ENCODE measurements around the gene MXD1. TPM values are rescaled to one million over a fixed set of nuclear protein-coding genes. Genes with fewer than 3 reads are reported as not detected.

MXD1 gene
- total RNA-seq, 1 donor from 2014 or later = 3.9 TPM

DNA sequence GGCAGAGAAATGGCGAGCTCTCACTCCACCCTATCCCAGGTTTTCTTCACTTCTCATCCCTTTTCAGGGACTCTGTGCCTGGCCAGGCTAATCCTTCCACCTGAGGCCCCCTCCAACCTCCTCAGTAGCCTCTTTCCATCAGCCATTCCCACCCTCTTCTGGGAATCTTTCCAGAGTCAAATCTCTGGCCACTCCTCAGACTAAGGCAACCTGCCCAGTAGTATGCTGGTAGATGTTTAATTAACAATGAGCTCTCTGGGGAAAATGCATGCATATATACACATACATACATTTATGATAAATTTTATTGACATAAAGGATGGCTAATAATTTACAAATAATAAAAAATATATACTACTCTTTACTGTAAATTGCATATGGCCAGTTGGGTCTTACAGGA, 57.9 kb downstream of the MXD1 start:
- no peaks in the 10 kb centered on the region for H3K79me2 ChIP-seq (ENCODE audit: low read depth)
- no peak overlapping the region for H2AFZ ChIP-seq (replicated peaks)
- H3K4me1 ChIP-seq = peaks cover 8% of the 10 kb centered on the region
- no peaks in the 10 kb centered on the region for H3F3A ChIP-seq (ENCODE audit: low read depth)
- no peaks in the 10 kb centered on the region for H3K27me3 ChIP-seq
- H4K20me1 ChIP-seq (ENCODE audit: low read depth) = no peaks in the 10 kb centered on the region
- no peaks in the 10 kb centered on the region for H3K36me3 Mint-ChIP-seq
- no peak overlapping the region for H3K4me3 ChIP-seq
- no peaks in the 10 kb centered on the region for H3K4me1 Mint-ChIP-seq
- H3K9me3 Mint-ChIP-seq = no peaks in the 10 kb centered on the region
- H3K4me3 Mint-ChIP-seq = no peak overlapping the region
- H3K27ac Mint-ChIP-seq = peak overlapping the region; percentile 47
- TF ChIP-seq EZH2phosphoT487 (IDR thresholded peaks at IDR 0.05) = no peak
- H3K9ac ChIP-seq = no peak overlapping the region
- no peak overlapping the region for H3K4me2 ChIP-seq
- no peaks in the 10 kb centered on the region for H3K36me3 ChIP-seq
- H3K27me3 Mint-ChIP-seq (ENCODE audit: insufficient read depth, low read depth) = peaks cover 2% of the 10 kb centered on the region
- DNase-seq (ENCODE audit: low spot score) = no peak
- no peaks in the 10 kb centered on the region for H3K9me3 ChIP-seq (ENCODE audit: low read depth)
- no peak overlapping the region for H3K27ac ChIP-seq

DNA sequence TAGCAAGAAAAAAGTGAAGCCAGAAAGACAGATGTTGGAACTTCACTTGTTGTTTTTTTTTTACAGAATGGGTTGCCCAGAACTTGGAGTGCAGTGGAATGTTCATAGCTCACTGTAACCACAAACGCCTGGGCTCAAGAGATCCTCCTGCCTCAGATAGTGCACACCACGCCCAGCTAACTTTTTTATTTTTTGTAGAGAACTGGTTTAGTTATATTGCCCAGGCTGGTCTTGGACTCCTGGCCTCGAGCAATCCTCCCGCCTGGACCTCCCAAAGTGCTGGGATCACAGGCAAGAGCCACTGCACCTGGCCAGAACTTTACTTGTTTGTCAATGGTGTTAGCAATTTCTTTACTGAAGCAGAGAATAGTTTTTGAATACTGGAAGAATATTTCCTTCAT, 58.4 kb downstream of the MXD1 start:
- Mint-ChIP-seq H3K36me3 (no peaks in the 10 kb centered on the region), H3K27me3 (ENCODE audit: insufficient read depth, low read depth) (peaks cover 2% of the 10 kb centered on the region), H3K4me3 (no peak overlapping the region), H3K27ac (no peak overlapping the region), H3K9me3 (no peaks in the 10 kb centered on the region), H3K4me1 (no peaks in the 10 kb centered on the region)
- Histone ChIP-seq H3K4me3 (no peak overlapping the region), H3K9me3 (ENCODE audit: low read depth) (no peaks in the 10 kb centered on the region), H3K79me2 (ENCODE audit: low read depth) (no peaks in the 10 kb centered on the region), H4K20me1 (ENCODE audit: low read depth) (no peaks in the 10 kb centered on the region), H3K27me3 (no peaks in the 10 kb centered on the region), H3F3A (ENCODE audit: low read depth) (no peaks in the 10 kb centered on the region), H3K27ac (no peak overlapping the region), H3K4me2 (no peak overlapping the region), H3K4me1 (peaks cover 8% of the 10 kb centered on the region), H3K9ac (no peak overlapping the region), H3K36me3 (no peaks in the 10 kb centered on the region), H2AFZ (replicated peaks) (no peak overlapping the region)
- TF ChIP-seq EZH2phosphoT487 (IDR thresholded peaks at IDR 0.05) (no peak), EZH2 (IDR thresholded peaks at IDR 0.05) (no peak)
- TF ChIP-seq, protein P1, sequence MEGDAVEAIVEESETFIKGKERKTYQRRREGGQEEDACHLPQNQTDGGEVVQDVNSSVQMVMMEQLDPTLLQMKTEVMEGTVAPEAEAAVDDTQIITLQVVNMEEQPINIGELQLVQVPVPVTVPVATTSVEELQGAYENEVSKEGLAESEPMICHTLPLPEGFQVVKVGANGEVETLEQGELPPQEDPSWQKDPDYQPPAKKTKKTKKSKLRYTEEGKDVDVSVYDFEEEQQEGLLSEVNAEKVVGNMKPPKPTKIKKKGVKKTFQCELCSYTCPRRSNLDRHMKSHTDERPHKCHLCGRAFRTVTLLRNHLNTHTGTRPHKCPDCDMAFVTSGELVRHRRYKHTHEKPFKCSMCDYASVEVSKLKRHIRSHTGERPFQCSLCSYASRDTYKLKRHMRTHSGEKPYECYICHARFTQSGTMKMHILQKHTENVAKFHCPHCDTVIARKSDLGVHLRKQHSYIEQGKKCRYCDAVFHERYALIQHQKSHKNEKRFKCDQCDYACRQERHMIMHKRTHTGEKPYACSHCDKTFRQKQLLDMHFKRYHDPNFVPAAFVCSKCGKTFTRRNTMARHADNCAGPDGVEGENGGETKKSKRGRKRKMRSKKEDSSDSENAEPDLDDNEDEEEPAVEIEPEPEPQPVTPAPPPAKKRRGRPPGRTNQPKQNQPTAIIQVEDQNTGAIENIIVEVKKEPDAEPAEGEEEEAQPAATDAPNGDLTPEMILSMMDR (IDR thresholded peaks at IDR 0.05) = no peak
- DNase-seq (ENCODE audit: low spot score) = no peak

DNA sequence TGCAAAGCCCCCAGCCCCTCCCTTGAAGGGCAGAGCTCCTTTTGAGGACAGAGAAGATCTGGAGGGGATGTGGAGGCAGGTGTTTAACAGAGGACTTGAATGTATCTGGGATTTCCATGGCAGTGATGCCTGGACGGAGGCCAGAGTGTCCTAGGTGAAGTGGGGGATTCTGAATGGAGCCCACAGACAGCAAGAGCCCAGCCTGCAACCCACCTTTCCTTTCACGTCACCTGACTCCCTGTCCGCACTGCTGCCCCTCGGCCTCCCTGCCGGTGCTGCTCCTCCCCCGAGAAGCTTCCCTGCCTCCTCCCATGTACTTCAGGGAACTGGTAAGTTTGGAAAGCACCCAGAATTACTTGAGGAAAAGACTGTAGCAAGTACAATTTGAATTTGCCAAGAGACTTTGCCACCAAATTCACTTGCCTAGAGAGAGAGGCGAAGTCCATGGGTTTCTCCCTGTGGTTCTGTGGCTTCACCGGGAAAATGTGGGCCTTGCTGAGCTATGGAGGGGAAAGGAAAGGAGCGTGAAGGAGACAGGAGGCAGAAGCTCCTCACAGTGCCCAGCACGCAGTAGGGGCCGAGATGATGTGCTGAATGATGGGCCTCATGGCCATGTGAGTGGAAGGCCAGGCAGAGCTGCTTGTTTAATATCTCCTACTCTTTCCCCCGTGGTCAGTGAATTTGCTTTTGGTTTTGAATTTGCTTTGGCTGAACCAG, 60.4 kb downstream of the MXD1 start:
- no peaks in the 10 kb centered on the region for H3K9me3 ChIP-seq (ENCODE audit: low read depth)
- TF ChIP-seq EZH2phosphoT487 (IDR thresholded peaks at IDR 0.05) (no peak), EZH2 (IDR thresholded peaks at IDR 0.05) (no peak)
- TF ChIP-seq, protein P1 (IDR thresholded peaks at IDR 0.05) = no peak
- no peaks in the 10 kb centered on the region for H3K27me3 ChIP-seq
- peaks cover 8% of the 10 kb centered on the region for H3K4me1 ChIP-seq
- no peaks in the 10 kb centered on the region for H4K20me1 ChIP-seq (ENCODE audit: low read depth)
- H3F3A ChIP-seq (ENCODE audit: low read depth) = no peaks in the 10 kb centered on the region
- Mint-ChIP-seq H3K36me3 (no peaks in the 10 kb centered on the region), H3K9me3 (no peaks in the 10 kb centered on the region), H3K27me3 (ENCODE audit: insufficient read depth, low read depth) (peaks cover 1% of the 10 kb centered on the region), H3K4me3 (no peak overlapping the region), H3K27ac (no peak overlapping the region), H3K4me1 (no peaks in the 10 kb centered on the region)
- H3K9ac ChIP-seq = no peak overlapping the region
- no peaks in the 10 kb centered on the region for H3K36me3 ChIP-seq
- H3K27ac ChIP-seq = no peak overlapping the region
- no peak overlapping the region for H3K4me2 ChIP-seq
- DNase-seq (ENCODE audit: low spot score) = no peak
- H3K4me3 ChIP-seq = no peak overlapping the region
- H3K79me2 ChIP-seq (ENCODE audit: low read depth) = no peaks in the 10 kb centered on the region
- H2AFZ ChIP-seq (replicated peaks) = no peak overlapping the region

DNA sequence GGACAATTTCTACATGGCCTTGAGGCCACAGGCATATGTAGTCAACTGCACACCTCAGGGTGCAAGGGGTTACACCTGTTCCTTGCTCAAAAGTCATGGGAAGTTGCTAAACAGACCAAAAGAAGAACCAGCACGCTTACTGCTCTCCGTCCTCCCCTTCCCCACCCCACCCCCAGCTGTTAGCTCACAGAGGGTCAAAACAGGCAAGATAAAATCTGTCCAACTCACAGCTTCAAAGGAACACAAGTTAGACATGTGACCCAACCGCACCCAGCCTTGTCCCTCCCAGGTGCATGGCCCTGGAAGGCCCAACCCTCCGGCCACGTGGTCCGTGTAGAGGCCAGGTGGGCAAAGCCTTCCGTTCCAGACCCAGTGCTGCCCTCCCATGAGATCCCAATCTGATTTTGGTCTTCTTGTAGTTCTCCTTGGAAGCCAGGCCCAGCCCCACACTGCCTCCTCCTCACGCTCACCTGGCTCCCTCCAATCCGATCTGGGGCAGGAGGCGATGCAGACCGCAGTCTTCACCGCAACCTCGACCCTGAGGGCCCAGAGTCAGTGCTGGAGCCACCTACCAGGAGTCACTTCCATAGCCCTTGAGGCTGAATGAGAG, 61.0 kb downstream of the MXD1 start:
- H3K4me1 Mint-ChIP-seq = no peaks in the 10 kb centered on the region
- Histone ChIP-seq H3K4me2 (no peak overlapping the region), H3K36me3 (no peaks in the 10 kb centered on the region), H3K9me3 (ENCODE audit: low read depth) (no peaks in the 10 kb centered on the region), H3K27me3 (no peaks in the 10 kb centered on the region), H3K4me3 (no peak overlapping the region), H4K20me1 (ENCODE audit: low read depth) (no peaks in the 10 kb centered on the region), H3F3A (ENCODE audit: low read depth) (no peaks in the 10 kb centered on the region), H2AFZ (replicated peaks) (no peak overlapping the region), H3K27ac (no peak overlapping the region), H3K9ac (no peak overlapping the region), H3K79me2 (ENCODE audit: low read depth) (no peaks in the 10 kb centered on the region), H3K4me1 (peaks cover 8% of the 10 kb centered on the region)
- TF ChIP-seq EZH2 (IDR thresholded peaks at IDR 0.05) (no peak), EZH2phosphoT487 (IDR thresholded peaks at IDR 0.05) (no peak)
- TF ChIP-seq, protein P1 (IDR thresholded peaks at IDR 0.05) = no peak
- H3K36me3 Mint-ChIP-seq = no peaks in the 10 kb centered on the region
- no peaks in the 10 kb centered on the region for H3K9me3 Mint-ChIP-seq
- H3K4me3 Mint-ChIP-seq = no peak overlapping the region
- no peak overlapping the region for H3K27ac Mint-ChIP-seq
- no peaks in the 10 kb centered on the region for H3K27me3 Mint-ChIP-seq (ENCODE audit: insufficient read depth, low read depth)
- no peak for DNase-seq (ENCODE audit: low spot score)

All from neural progenitor cell (in vitro differentiated cells).